HG03060 (cell line): ENCODE results near the gene C1QTNF4.
A peak's percentile ranks its signal among the peaks of the same experiment; 100 is the strongest.
"Not testable (repeated sequence)": the region's sequence is repeated elsewhere in the genome, so short reads cannot be mapped to it uniquely, and the experiment has no call there.

Experiments used
- ATAC-seq: cut with Tn5 transposase; IDR thresholded peaks from one replicate; pipeline ENCODE4 v1.9.1; 2021; ENCODE audit warnings: low read depth, moderate number of reproducible peaks; ENCODE audit not compliant: unreplicated experiment

C1QTNF4 gene

DNA sequence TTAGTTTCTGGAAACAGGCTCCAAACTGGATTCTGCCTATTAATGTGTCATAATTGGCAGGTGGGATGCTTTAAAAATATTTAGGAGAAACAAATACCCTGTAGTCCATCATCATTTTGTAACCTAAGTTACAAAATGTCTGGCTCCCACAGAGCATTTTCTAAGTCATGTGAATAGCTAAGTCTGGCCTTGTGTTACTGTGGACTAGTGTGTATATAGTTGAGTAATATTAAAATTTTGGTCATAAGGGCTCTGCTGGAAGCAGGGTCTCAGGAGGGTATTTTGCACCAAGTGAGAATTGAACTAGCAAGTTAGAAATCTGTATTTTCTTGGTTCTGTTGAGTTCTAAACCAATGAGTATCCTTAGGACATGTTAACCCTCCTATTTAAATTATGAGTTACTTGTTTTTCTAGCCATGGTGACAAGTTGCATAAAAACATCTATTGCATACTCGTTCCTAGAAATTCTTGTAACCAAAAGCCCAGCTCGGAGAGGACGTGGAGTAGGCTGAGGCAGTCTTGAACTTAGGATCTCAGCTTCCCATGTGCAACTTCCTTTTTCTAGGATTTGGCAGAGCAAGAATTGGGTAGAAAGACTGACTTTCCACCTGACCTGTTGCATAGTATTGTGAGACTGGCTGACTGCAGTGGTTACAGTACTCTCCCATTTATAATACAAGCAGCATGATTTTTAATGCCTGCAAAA is 23.4 kb downstream of the C1QTNF4 start:
- ATAC-seq: no peak

- no peak for ATAC-seq
These were observed 24.6 kb downstream of the C1QTNF4 start for GRCh38 chr11:47569646-47570045.

DNA sequence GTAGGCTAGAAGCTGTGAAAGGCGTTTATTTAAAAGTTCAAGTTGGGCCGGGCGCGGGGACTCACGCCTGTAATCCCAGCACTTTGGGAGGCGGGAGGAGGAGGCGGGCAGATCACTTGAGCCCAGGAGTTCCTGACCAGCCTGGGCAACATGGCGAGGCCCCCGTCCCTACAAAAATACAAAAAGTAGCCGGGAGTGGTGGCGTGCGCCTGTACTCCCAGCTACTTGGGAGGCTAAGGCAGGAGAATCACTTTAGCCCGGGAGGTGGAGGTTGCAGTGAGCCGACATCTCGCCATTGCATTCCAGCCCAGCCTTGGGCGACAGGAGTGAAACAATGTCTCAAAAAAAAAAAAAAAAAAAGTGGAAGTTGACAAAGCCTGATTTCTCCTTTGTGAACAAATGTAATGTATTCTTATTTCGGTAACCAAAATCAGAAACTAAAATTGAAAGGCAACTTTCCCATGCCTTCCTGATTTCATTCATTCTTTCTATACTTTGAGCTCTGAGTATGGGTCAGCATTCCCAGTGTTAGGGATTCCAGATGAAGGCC is 28.0 kb downstream of the C1QTNF4 start:
- ATAC-seq: no peak

DNA sequence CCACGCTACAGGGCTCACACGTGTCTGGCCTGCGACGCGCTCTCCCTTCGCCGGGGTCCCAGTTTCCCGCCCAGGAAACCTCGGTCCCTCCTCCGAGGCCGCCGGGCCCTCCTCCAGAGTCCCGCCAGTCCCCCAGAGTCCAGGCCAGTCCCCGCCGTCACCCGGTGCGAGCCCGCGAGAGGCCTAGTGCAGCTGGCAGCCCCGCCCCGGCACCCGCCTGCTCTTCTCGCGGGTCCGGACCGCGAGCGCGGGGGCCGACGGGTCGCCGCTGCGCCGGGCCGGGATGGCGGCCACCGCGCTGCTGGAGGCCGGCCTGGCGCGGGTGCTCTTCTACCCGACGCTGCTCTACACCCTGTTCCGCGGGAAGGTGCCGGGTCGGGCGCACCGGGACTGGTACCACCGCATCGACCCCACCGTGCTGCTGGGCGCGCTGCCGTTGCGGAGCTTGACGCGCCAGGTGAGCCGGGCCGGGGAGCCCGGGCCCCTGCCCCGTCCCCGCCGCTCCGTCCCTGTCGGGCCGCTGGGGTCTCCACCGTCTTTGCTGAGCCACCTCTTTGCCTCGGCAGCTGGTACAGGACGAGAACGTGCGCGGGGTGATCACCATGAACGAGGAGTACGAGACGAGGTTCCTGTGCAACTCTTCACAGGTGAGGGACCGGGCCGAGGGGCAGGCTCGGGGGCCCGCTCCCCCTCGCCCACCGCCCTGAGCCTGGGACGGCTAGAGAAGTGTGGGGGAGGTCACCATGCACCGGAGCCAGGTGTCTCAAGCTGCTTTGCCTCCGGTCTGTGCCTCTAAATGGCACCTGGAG is 28.7 kb downstream of the C1QTNF4 start, which contains the start of gene PTPMT1:
Gene PTPMT1, plus strand, starts transcription at position 260 of the 809 bp plus-strand sequence. Its CDS starts 24 bp downstream, at position 284.
- ATAC-seq: no peak

- no peak for ATAC-seq
These were observed 29.3 kb downstream of the C1QTNF4 start for GRCh38 chr11:47564933-47565339.

DNA sequence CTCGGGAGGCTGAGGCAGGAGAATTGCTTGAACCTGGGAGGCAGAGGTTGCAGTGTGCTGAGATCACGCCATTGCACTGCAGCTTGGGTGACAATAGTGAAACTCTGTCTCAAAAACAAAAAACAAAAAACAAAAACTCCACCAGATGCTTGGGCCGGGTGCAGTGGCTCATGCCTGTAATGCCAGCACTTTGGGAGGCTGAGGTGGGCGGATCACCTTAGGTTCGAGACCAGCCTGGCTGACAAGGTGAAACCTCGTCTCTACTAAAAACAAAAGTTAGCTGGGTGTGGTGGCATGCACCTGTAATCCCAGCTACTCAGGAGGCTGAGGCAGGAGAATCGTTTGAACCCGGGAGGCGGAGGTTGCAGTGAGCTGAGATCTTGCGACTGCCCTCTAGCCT is 29.8 kb downstream of the C1QTNF4 start:
- not testable (repeated sequence) for ATAC-seq

GRCh38 chr11:47562393-47562792 is 31.8 kb downstream of the C1QTNF4 start:
- not testable (repeated sequence) for ATAC-seq

GRCh38 chr11:47560426-47560825 is 33.8 kb downstream of the C1QTNF4 start:
- no peak for ATAC-seq

GRCh38 chr11:47558695-47559094 is 35.5 kb downstream of the C1QTNF4 start:
- no peak for ATAC-seq

DNA sequence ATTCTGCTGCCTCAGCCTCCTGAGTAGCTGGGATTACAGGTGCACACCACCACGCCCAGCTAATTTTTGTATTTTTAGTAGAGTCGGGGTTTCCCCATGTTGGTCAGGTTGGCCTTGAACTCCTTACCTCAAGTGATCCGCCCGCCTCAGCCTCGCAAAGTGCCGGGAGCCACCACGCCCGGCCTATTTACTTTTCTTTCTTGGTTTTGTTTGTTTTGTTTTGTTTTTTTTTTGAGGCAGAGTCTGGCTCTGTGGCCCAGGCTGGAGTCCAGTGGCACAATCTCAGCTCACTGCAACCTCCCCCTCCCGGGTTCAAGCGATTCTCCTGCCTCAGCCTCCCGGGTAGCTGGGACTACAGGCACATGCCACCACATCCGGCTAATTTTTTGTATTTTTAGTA is 37.2 kb downstream of the C1QTNF4 start:
- ATAC-seq: not testable (repeated sequence)

- ATAC-seq: peak; percentile 23
These were observed 40.8 kb downstream of the C1QTNF4 start for GRCh38 chr11:47553406-47553743.

DNA sequence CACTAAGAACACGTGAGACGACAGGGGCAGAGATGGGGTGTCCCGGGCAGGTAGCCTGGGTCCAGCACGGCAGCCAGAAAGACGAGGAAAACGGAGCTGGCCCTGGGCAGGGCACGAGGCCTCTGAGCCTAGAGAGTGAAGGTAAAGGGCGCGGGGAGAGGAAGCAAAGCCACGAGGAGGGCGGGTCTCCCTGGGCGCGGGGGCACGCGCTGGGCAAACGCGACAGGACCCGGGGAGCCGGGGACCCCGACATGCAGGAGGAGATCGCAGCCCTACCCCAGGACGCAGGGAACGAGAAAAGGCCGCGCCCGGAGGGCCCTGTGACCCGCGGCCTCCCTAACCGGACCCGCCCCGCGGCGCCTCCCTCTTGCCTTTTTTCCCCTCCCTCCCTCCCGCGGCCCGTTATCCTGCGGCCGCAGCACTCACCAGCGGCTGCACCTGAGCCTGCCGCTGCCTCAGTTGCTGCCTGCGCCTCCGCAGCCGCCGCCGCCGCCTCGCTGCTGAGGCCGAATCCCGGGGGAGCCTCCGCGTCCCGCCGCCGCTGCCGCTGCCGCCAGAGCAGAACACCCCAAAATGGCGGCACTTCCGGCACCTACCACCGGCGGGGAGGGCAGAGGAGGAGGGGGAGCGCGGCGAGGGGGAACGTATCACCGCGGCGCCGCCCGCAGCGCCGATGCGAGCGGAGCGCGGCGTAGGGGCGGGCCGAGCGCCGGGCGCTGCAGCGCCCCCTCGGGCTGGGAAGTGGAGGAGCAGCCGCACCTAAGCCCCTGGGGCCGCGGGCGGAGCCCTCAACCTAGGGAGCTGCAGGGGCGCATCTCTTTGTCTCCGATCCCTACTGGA is 41.4 kb downstream of the C1QTNF4 start, which contains the start of gene CELF1:
Gene CELF1, minus strand, starts transcription at position 567 of the 840 bp plus-strand sequence. CDS start 53,609 bp downstream, outside the sequence.
- ATAC-seq: peak; percentile 77

DNA sequence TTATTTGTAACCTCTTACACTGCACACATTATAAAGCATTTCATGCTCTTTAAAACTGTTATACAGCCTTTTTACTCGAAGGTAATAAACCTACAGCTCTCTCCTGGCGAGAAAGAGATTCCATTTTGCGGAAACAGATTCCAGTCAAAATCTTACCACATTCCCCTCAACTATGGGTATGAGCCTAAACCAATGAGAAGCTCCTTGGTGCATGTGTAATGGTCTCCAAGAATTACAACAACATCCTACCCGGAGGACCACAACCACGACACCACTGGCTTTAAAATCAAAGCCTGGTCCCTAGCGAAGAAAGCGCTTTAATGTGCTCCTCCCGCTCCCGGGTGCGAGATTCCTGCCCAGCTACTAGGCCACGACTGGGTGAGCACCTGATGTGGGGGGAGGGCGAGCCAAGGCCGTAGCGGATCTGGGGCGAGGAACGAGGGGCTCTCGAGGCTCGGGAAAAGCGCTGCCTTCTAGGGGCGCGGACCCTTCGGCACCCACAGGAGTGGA is 42.1 kb downstream of the C1QTNF4 start:
- ATAC-seq: no peak

DNA sequence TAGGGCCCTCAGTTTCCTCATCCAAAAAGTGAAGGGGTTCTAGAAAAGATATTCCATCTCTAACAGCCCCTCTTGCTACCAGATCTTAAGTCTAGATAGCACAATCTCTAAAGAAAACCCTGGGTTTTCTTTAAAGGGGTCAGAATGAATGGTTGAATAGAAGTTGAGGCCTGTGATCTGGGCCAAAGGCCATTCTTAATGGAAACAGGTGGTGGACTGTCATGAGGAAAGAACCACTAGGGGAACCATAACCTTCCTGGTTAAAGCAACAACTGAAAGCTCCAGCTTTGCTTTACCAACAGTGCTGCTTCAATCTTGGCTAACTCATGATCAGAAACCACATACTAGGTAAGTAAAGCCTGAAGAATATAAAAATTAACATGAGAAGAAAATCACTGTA is 43.1 kb downstream of the C1QTNF4 start:
- no peak for ATAC-seq

GRCh38 chr11:47550288-47551047 is 43.7 kb downstream of the C1QTNF4 start:
- no peak for ATAC-seq

GRCh38 chr11:47546274-47546673 is 47.9 kb downstream of the C1QTNF4 start:
- ATAC-seq: not testable (repeated sequence)

DNA sequence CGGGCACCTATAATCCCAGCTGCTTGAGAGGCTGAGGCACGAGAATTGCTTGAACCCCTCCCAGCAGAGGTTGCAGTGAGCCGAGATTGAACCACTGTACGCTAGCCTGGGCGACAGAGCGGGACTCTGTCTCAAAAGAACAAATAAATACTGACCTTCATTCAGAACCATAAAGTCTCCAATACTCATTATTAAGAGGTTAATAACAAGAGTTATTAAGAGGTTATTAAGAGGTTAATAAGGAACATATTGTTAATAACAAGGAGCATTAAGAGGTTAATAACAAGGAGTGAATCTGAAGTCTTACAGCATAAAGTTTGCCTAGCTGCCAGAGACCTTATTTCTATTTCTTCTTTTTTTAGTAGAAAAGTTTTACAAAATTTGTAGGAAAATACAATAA is 48.9 kb downstream of the C1QTNF4 start:
- no peak for ATAC-seq

DNA sequence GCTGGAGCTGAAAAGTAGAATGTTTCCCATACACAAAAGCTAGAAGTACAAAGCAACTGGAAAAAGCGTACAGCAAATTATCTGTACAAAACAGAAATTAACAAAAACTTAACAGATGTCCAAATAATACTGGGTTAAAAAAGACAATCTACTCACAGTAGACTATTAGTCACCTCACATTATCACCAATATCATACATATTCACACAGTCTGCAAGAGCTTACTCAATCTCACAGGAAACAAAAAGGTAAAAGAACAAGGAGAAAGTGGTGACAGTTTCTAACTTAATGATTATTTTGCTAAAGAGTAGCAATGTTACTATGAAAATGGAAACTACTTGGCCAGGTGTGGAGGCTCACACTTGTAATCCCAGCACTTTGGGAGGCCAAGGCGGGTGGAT is 53.1 kb downstream of the C1QTNF4 start:
- no peak for ATAC-seq

DNA sequence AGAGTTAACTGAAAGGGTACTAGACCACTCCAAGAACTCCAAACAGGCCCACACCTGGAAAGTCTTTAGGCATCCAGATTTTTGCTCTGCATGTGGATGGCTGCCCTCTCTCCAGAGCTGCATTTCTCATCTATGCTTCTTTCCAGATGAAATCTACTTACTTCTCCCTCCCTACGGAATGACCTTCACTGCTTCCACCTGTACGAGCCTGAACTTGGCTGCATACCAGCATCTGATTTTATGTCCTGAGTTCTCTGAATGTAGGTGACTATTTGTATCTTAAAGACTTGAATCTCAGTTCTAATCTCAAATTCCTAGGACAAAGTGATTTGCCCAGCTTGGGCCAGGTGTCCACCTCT is 54.6 kb downstream of the C1QTNF4 start:
- no peak for ATAC-seq
